GM18508 (cell line): ENCODE results near the gene IL25.
"Not testable (repeated sequence)": the region's sequence is repeated elsewhere in the genome, so short reads cannot be mapped to it uniquely, and the experiment has no call there.

ENCODE experiments used
- ATAC-seq: cut with Tn5 transposase; IDR thresholded peaks from one replicate; pipeline ENCODE4 v1.9.1; 2021; ENCODE audit warnings: moderate number of reproducible peaks; ENCODE audit not compliant: insufficient read depth, unreplicated experiment

The IL25 gene

GRCh38 chr14:23425798-23426197 lies 53.2 kb downstream of the IL25 start:
- not testable (repeated sequence) for ATAC-seq
